Parathyroid adenoma (tissue), 2 donors: ENCODE results near the gene STAT1.

ENCODE experiments used
- H2AFZ ChIP-seq: fragments of 300-600 bp; sonication (generic); one replicate; pipeline ENCODE4 v1.7.0; 2017; ENCODE audit warnings: antibody characterized with exemption, mild to moderate bottlenecking
- H3K27ac ChIP-seq: fragments of 300-600 bp; sonication (generic); one replicate; pipeline ENCODE4 v1.7.0; 2017
- H3K27me3 ChIP-seq: fragments of 300-600 bp; sonication (generic); one replicate; pipeline ENCODE4 v1.7.0; 2017; ENCODE audit warnings: low read length; ENCODE audit not compliant: control insufficient read depth, insufficient read depth
- H3K36me3 ChIP-seq: fragments of 300-600 bp; sonication (generic); one replicate; pipeline ENCODE4 v1.7.0; 2017; ENCODE audit warnings: low read length; ENCODE audit not compliant: control insufficient read depth, insufficient read depth
- H3K4me1 ChIP-seq: fragments of 300-600 bp; sonication (generic); one replicate; pipeline ENCODE4 v1.7.0; 2017; ENCODE audit warnings: control low read depth
- H3K4me2 ChIP-seq: fragments of 300-600 bp; sonication (generic); one replicate; pipeline ENCODE4 v1.7.0; 2017; ENCODE audit warnings: low read length
- H3K4me3 ChIP-seq: fragments of 300-600 bp; sonication (generic); one replicate; pipeline ENCODE4 v1.7.0; 2017; ENCODE audit warnings: low read depth, low read length
- H3K79me2 ChIP-seq: fragments of 300-600 bp; sonication (generic); one replicate; pipeline ENCODE4 v1.7.0; 2017; ENCODE audit warnings: control low read depth
- H3K9ac ChIP-seq: fragments of 300-600 bp; sonication (generic); one replicate; pipeline ENCODE4 v1.7.0; 2017; ENCODE audit warnings: mild to moderate bottlenecking
- H3K9me3 ChIP-seq: fragments of 300-600 bp; sonication (generic); one replicate; pipeline ENCODE4 v1.7.0; 2017; ENCODE audit warnings: low read length; ENCODE audit not compliant: control insufficient read depth
- TF ChIP-seq, protein P1 (sequence below): fragments of 300-600 bp; sonication (generic); IDR thresholded peaks from one replicate; pipeline ENCODE4 v1.7.0; 2017; ENCODE audit warnings: antibody characterized with exemption, mild to moderate bottlenecking
- donor health status: primary hyperparathyroidism.

The STAT1 gene

DNA sequence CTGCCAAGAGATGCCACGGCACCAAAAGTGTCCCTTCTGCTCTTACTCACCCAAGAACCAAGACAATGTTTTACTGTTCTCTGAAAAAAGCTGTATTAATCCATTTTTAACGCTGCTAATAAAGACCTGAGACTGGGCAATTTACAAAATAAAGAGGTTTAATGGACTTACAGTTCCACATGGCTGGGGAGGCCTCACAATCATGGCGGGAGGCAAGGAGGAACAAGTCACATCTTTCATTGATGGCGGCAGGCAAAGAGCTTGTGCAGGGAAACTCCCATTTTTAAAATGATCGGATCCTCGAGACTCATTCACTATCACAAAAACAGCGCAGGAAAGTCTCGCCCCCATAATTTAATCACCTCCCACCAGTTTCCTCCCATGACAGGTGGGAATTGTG, 1.9 kb upstream of the STAT1 start:
- Histone ChIP-seq H3K4me3 (no peak overlapping the region), H3K79me2 (peaks cover 22% of the 10 kb centered on the region), H2AFZ (no peak overlapping the region), H3K27ac (no peak overlapping the region), H3K27me3 (no peaks in the 10 kb centered on the region), H3K4me1 (peaks cover 13% of the 10 kb centered on the region), H3K9me3 (no peaks in the 10 kb centered on the region), H3K36me3 (no peaks in the 10 kb centered on the region), H3K4me2 (no peak overlapping the region), H3K9ac (no peak overlapping the region)
- TF ChIP-seq, protein P1, sequence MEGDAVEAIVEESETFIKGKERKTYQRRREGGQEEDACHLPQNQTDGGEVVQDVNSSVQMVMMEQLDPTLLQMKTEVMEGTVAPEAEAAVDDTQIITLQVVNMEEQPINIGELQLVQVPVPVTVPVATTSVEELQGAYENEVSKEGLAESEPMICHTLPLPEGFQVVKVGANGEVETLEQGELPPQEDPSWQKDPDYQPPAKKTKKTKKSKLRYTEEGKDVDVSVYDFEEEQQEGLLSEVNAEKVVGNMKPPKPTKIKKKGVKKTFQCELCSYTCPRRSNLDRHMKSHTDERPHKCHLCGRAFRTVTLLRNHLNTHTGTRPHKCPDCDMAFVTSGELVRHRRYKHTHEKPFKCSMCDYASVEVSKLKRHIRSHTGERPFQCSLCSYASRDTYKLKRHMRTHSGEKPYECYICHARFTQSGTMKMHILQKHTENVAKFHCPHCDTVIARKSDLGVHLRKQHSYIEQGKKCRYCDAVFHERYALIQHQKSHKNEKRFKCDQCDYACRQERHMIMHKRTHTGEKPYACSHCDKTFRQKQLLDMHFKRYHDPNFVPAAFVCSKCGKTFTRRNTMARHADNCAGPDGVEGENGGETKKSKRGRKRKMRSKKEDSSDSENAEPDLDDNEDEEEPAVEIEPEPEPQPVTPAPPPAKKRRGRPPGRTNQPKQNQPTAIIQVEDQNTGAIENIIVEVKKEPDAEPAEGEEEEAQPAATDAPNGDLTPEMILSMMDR = no peak

DNA sequence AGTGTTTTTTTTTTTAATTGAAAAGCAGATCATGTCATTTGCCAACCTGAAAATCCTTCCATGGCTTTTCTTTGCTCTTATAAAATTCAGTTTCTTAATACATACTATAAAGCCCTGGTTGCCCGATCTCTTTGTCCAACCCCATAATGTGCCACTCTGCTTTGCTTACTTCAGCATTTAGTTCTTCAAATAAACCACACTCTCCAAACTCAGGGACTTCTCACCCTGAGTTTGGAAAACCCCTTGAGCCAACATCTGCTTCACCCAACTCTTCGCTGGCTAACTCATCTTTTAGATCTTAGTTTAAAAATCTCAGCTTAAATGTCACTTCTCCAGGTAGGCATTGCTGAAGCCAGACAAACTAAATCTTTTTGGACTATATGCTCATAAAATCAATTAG, 1.3 kb upstream of the STAT1 start:
- Histone ChIP-seq H3K9me3 (no peaks in the 10 kb centered on the region), H3K27me3 (no peaks in the 10 kb centered on the region), H3K79me2 (peaks cover 22% of the 10 kb centered on the region), H3K4me2 (no peak overlapping the region), H3K36me3 (no peaks in the 10 kb centered on the region), H3K9ac (no peak overlapping the region), H2AFZ (peak overlapping the region; percentile 80), H3K4me1 (peaks cover 13% of the 10 kb centered on the region), H3K4me3 (no peak overlapping the region), H3K27ac (no peak overlapping the region)
- TF ChIP-seq, protein P1 = no peak

- Histone ChIP-seq H3K27me3 (no peaks in the 10 kb centered on the region), H3K9ac (no peak overlapping the region), H3K36me3 (no peaks in the 10 kb centered on the region), H3K27ac (peak overlapping the region; percentile 91), H3K9me3 (no peaks in the 10 kb centered on the region), H3K4me2 (peak overlapping the region; percentile 94), H3K4me3 (peak overlapping the region; percentile 99), H3K79me2 (peaks cover 27% of the 10 kb centered on the region), H3K4me1 (peaks cover 13% of the 10 kb centered on the region), H2AFZ (peak overlapping the region; percentile 80)
- TF ChIP-seq, protein P1 = no peak
Observed at GRCh38 chr2:191014653-191015020, 666 bp upstream of the STAT1 start.

DNA sequence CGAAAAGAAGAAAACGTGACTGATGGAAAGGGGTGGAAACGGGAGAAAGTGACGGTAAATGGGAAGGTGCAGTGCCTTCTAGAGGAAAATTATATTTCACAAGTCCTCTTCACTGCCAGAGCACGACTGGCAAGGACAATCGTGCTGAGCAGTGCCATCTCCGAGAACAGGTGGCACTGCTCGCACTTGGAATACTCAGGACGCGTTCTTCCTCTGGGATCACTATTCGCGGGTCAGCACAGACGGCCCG, 364 bp downstream of the STAT1 start:
- no peaks in the 10 kb centered on the region for H3K36me3 ChIP-seq
- H3K79me2 ChIP-seq = peaks cover 27% of the 10 kb centered on the region
- H3K9me3 ChIP-seq = no peaks in the 10 kb centered on the region
- H3K27me3 ChIP-seq = no peaks in the 10 kb centered on the region
- peak overlapping the region; percentile 91 for H3K27ac ChIP-seq
- TF ChIP-seq, protein P1 = no peak
- peaks cover 13% of the 10 kb centered on the region for H3K4me1 ChIP-seq
- peak overlapping the region; percentile 25 for H3K9ac ChIP-seq
- peak overlapping the region; percentile 94 for H3K4me2 ChIP-seq
- peak overlapping the region; percentile 99 for H3K4me3 ChIP-seq
- peak overlapping the region; percentile 80 for H2AFZ ChIP-seq

GRCh38 chr2:191012845-191013681, 908 bp downstream of the STAT1 start:
- H3K4me1 ChIP-seq = peaks cover 13% of the 10 kb centered on the region
- H3K27ac ChIP-seq = peak overlapping the region; percentile 91

More at GRCh38 chr2:191012845-191013681, 908 bp downstream of the STAT1 start:
- TF ChIP-seq, protein P1 = no peak
- Histone ChIP-seq H3K79me2 (peaks cover 27% of the 10 kb centered on the region), H3K4me3 (peak overlapping the region; percentile 99), H2AFZ (peak overlapping the region; percentile 80), H3K36me3 (no peaks in the 10 kb centered on the region), H3K9me3 (no peaks in the 10 kb centered on the region), H3K9ac (peak overlapping the region; percentile 25), H3K4me2 (peak overlapping the region; percentile 94), H3K27me3 (no peaks in the 10 kb centered on the region)
